GM21526 (cell line): ENCODE measurements around the gene SELENOO.

ENCODE experiments used
- ATAC-seq: cut with Tn5 transposase; IDR thresholded peaks from one replicate; pipeline ENCODE4 v1.9.1; 2021; ENCODE audit warnings: moderate library complexity; ENCODE audit not compliant: unreplicated experiment, low FRiP score

The SELENOO gene

GRCh38 chr22:50210378-50211139 lies 9.7 kb downstream of the SELENOO start:
- ATAC-seq = no peak

GRCh38 chr22:50211147-50211546 lies 10.3 kb downstream of the SELENOO start:
- ATAC-seq = no peak

- no peak for ATAC-seq
These were observed 12.5 kb downstream of the SELENOO start for GRCh38 chr22:50213263-50213662.

- ATAC-seq = no peak
These were observed 14.7 kb downstream of the SELENOO start for GRCh38 chr22:50215297-50216054.

GRCh38 chr22:50216055-50216683 lies 15.4 kb downstream of the SELENOO start:
- ATAC-seq = no peak

- ATAC-seq = no peak
These were observed 16.1 kb downstream of the SELENOO start for GRCh38 chr22:50216684-50217520.

GRCh38 chr22:50217543-50218152 lies 16.8 kb downstream of the SELENOO start:
- ATAC-seq = no peak

GRCh38 chr22:50218153-50218995 lies 17.6 kb downstream of the SELENOO start:
- ATAC-seq = no peak

GRCh38 chr22:50218996-50219727 lies 18.4 kb downstream of the SELENOO start:
- no peak for ATAC-seq

GRCh38 chr22:50219800-50220602 lies 19.2 kb downstream of the SELENOO start:
- no peak for ATAC-seq

- no peak for ATAC-seq
These were observed 20.0 kb downstream of the SELENOO start for GRCh38 chr22:50220603-50221409.

- no peak for ATAC-seq
These were observed 20.8 kb downstream of the SELENOO start for GRCh38 chr22:50221410-50222300.

GRCh38 chr22:50222508-50222907 lies 21.7 kb downstream of the SELENOO start:
- ATAC-seq = no peak

- ATAC-seq = no peak
These were observed 23.3 kb downstream of the SELENOO start for GRCh38 chr22:50224071-50224470.

GRCh38 chr22:50225200-50225969 lies 24.6 kb downstream of the SELENOO start:
- no peak for ATAC-seq
